Activated CD8-positive, alpha-beta memory T cell treated with anti-CD3 and anti-CD28 coated beads for 48 hours (primary cell): Measurements from ENCODE around the gene UBA5.
A peak's percentile ranks its signal among the peaks of the same experiment; 100 is the strongest.

Experiments used
- DNase-seq, 3 experiments: peaks; one replicate each; pipeline ENCODE4 v3.0.0-alpha.2; 2020; ENCODE audit warnings: low read depth in 2 of 3, low spot score in 2 of 3

Gene UBA5

GRCh38 chr3:132716372-132716771, 56.2 kb downstream of the UBA5 start:
- DNase-seq: no peak

GRCh38 chr3:132720228-132720627, 60.1 kb downstream of the UBA5 start:
- no peak for DNase-seq

- no peak for DNase-seq
Measured at GRCh38 chr3:132721479-132722164, 61.5 kb downstream of the UBA5 start.

GRCh38 chr3:132722165-132723023, 62.3 kb downstream of the UBA5 start, which contains the start of gene NPHP3:
Gene NPHP3 (minus strand): TSS chr3:132722409. CDS start chr3:132722355, 54 bp downstream.
- peak; percentile 86 to 94 (median 91) for DNase-seq

- DNase-seq: no peak
Measured at GRCh38 chr3:132723024-132723950, 63.2 kb downstream of the UBA5 start.

GRCh38 chr3:132726341-132726823, 66.3 kb downstream of the UBA5 start:
- no peak for DNase-seq
